HG02588 (cell line): ENCODE results near the gene PADI1.

Experiments
- ATAC-seq: cut with Tn5 transposase; IDR thresholded peaks from one replicate; pipeline ENCODE4 v1.9.1; 2021; ENCODE audit warnings: mild to moderate bottlenecking, moderate library complexity; ENCODE audit not compliant: unreplicated experiment

PADI1 gene

GRCh38 chr1:17270891-17271765 is 66.2 kb downstream of the PADI1 start:
- no peak for ATAC-seq

GRCh38 chr1:17272066-17272465 is 67.1 kb downstream of the PADI1 start:
- no peak for ATAC-seq

GRCh38 chr1:17272646-17273045 is 67.7 kb downstream of the PADI1 start:
- no peak for ATAC-seq

- no peak for ATAC-seq
These were observed 68.2 kb downstream of the PADI1 start for GRCh38 chr1:17273096-17273495.

GRCh38 chr1:17274186-17275170 is 69.5 kb downstream of the PADI1 start:
- no peak for ATAC-seq

GRCh38 chr1:17276568-17276967 is 71.6 kb downstream of the PADI1 start:
- ATAC-seq = no peak

- no peak for ATAC-seq
These were observed 72.7 kb downstream of the PADI1 start for GRCh38 chr1:17277511-17278159.

- no peak for ATAC-seq
These were observed 74.3 kb downstream of the PADI1 start for GRCh38 chr1:17278996-17279830.

- ATAC-seq = no peak
These were observed 75.5 kb downstream of the PADI1 start for GRCh38 chr1:17280436-17280835.

GRCh38 chr1:17280894-17281293 is 76.0 kb downstream of the PADI1 start:
- no peak for ATAC-seq

GRCh38 chr1:17281775-17282181 is 76.8 kb downstream of the PADI1 start:
- no peak for ATAC-seq

GRCh38 chr1:17282836-17283235 is 77.9 kb downstream of the PADI1 start:
- no peak for ATAC-seq

GRCh38 chr1:17286646-17287045 is 81.7 kb downstream of the PADI1 start:
- no peak for ATAC-seq

GRCh38 chr1:17287130-17287776 is 82.3 kb downstream of the PADI1 start:
- ATAC-seq = no peak

GRCh38 chr1:17289721-17290120 is 84.8 kb downstream of the PADI1 start:
- ATAC-seq = no peak

- no peak for ATAC-seq
These were observed 85.6 kb downstream of the PADI1 start for GRCh38 chr1:17290553-17290952.

- ATAC-seq = no peak
These were observed 87.6 kb downstream of the PADI1 start for GRCh38 chr1:17292299-17293160.

- no peak for ATAC-seq
These were observed 88.9 kb downstream of the PADI1 start for GRCh38 chr1:17293681-17294425.
